Caco-2 (cell line): ENCODE measurements around the gene PJA2. TPM values are rescaled to one million over a fixed set of nuclear protein-coding genes. Genes with fewer than 3 reads are reported as not detected.
A peak's percentile ranks its signal among the peaks of the same experiment; 100 is the strongest.
"Not testable (repeated sequence)": the region's sequence is repeated elsewhere in the genome, so short reads cannot be mapped to it uniquely, and the experiment has no call there.

ENCODE experiments used
- BruUV-seq: library from RNA; stranded (reverse); fragments of 400-500 nt; replicated peaks from 2 replicates; lab custom pipeline; 2021; lab: Mats Ljungman, UMichigan
- CTCF ChIA-PET: fragments of 300-600 bp; sonication (Branson Sonifier 250); formaldehyde crosslinking; loops from one replicate; lab custom pipeline; 2022; ENCODE audit warnings: antibody characterized with exemption; lab: Charles Lee
- POLR2A ChIA-PET: fragments of 300-600 bp; sonication (Branson Sonifier 250); formaldehyde crosslinking; loops from one replicate; lab custom pipeline; 2022; ENCODE audit warnings: antibody characterized with exemption; lab: Charles Lee
- DNase-seq, 2 experiments: peaks; one replicate each; pipeline versions ENCODE4 v3.0.0 to v3.0.0-alpha.2; 2020 to 2022
- H3K27me3 ChIP-seq: replicated peaks from 2 replicates; pipeline ENCODE4 v1.6.0; 2011; ENCODE audit warnings: low read length; ENCODE audit not compliant: control insufficient read depth, insufficient read depth
- H3K36me3 ChIP-seq: 2 replicates; pipeline ENCODE4 v1.5.1; 2011; ENCODE audit warnings: low read length; ENCODE audit not compliant: control insufficient read depth, insufficient read depth
- H3K4me1 ChIP-seq: fragments of 250-450 bp; sonication (Bioruptor Pico); 2 replicates; pipeline ENCODE4 v1.5.1; 2020; ENCODE audit warnings: mild to moderate bottlenecking
- H3K4me3 ChIP-seq: 2 replicates; pipeline ENCODE4 v1.5.1; 2011; ENCODE audit warnings: low read depth, mild to moderate bottlenecking, control low read depth, low read length
- H3K9me3 ChIP-seq: fragments of 250-450 bp; sonication (Bioruptor Pico); 2 replicates; pipeline ENCODE4 v1.5.1; 2020; ENCODE audit warnings: mild to moderate bottlenecking, moderate library complexity
- H3K27ac Mint-ChIP-seq: one replicate; pipeline ENCODE4 v1.8.0; 2022; ENCODE audit warnings: mixed read lengths; ENCODE audit not compliant: unreplicated experiment
- H3K27me3 Mint-ChIP-seq: one replicate; pipeline ENCODE4 v1.8.0; 2022; ENCODE audit warnings: mixed read lengths; ENCODE audit not compliant: insufficient read depth, unreplicated experiment
- H3K36me3 Mint-ChIP-seq: one replicate; pipeline ENCODE4 v1.8.0; 2022; ENCODE audit warnings: mild to moderate bottlenecking, mixed read lengths; ENCODE audit not compliant: insufficient read depth, unreplicated experiment
- H3K4me1 Mint-ChIP-seq: one replicate; pipeline ENCODE4 v1.8.0; 2022; ENCODE audit warnings: low read depth, mixed read lengths; ENCODE audit not compliant: unreplicated experiment
- H3K4me3 Mint-ChIP-seq: one replicate; pipeline ENCODE4 v1.8.0; 2022; ENCODE audit warnings: mild to moderate bottlenecking, moderate library complexity, mixed read lengths; ENCODE audit not compliant: unreplicated experiment
- H3K9me3 Mint-ChIP-seq: one replicate; pipeline ENCODE4 v1.8.0; 2022; ENCODE audit warnings: mixed read lengths; ENCODE audit not compliant: unreplicated experiment
- CTCF ChIP-seq, 2 experiments: fragments of 200-600 bp in 1 of 2; IDR thresholded peaks; 1 replicate in 1 of 2; 2 replicates in 1 of 2; pipeline versions ENCODE4 v1.5.1 to v1.8.0; 2011 to 2022; ENCODE audit warnings: antibody characterized with exemption in 1 of 2, control low read depth in 1 of 2, inconsistent platforms in 1 of 2, low read depth in 1 of 2, low read length in 1 of 2, mild to moderate bottlenecking in 1 of 2, moderate library complexity in 1 of 2; ENCODE audit not compliant: insufficient read depth in 1 of 2, severe bottlenecking in 1 of 2, unreplicated experiment in 1 of 2
- intact Hi-C: fragments of 100-400 bp; cut with micrococcal nuclease; formaldehyde crosslinking; loops from one replicate; pipeline ENCODE4 v1.10.0; 2022; ENCODE audit not compliant: unreplicated experiment
- total RNA-seq: library from RNA; stranded (reverse); gene quantifications from 2 replicates; pipeline ENCODE4 v1.2.3, GENCODE V29; 2022

Gene PJA2
- total RNA-seq, 1 experiment from 2014 or later = 34.2 TPM

- Mint-ChIP-seq H3K4me1 (no peaks in the 10 kb centered on the region), H3K9me3 (peaks cover 8% of the 10 kb centered on the region), H3K4me3 (no peak overlapping the region), H3K36me3 (no peaks in the 10 kb centered on the region), H3K27ac (no peak overlapping the region), H3K27me3 (peaks cover 4% of the 10 kb centered on the region)
- Histone ChIP-seq H3K36me3 (no peaks in the 10 kb centered on the region), H3K9me3 (0 out of 2 replicates have a peak, but pooled peaks cover 3% of the 10 kb centered on the region), H3K4me3 (no peak overlapping the region), H3K4me1 (no peaks in the 10 kb centered on the region), H3K27me3 (no peaks in the 10 kb centered on the region)
- ChIA-PET POLR2A (no interaction called here), CTCF (no interaction called here)
- DNase-seq = no peak
- BruUV-seq = no TSS peak
- intact Hi-C loops = no loop called here
- TF ChIP-seq CTCF (IDR thresholded peaks at IDR 0.05; ENCODE audit: insufficient read depth in 1 of 2, low read depth in 1 of 2, low read length in 1 of 2, severe bottlenecking in 1 of 2, unreplicated experiment in 1 of 2) = no peak
Measured at GRCh38 chr5:109291090-109291489, 118.7 kb downstream of the PJA2 start.

GRCh38 chr5:109290231-109290630, 119.5 kb downstream of the PJA2 start:
- Mint-ChIP-seq H3K27me3 (peaks cover 4% of the 10 kb centered on the region), H3K36me3 (no peaks in the 10 kb centered on the region), H3K4me3 (no peak overlapping the region), H3K9me3 (peaks cover 16% of the 10 kb centered on the region), H3K4me1 (no peaks in the 10 kb centered on the region), H3K27ac (no peak overlapping the region)
- intact Hi-C loops = no loop called here
- BruUV-seq = no TSS peak
- Histone ChIP-seq H3K36me3 (no peaks in the 10 kb centered on the region), H3K27me3 (no peaks in the 10 kb centered on the region), H3K9me3 (peaks cover 9% of the 10 kb centered on the region), H3K4me1 (no peaks in the 10 kb centered on the region), H3K4me3 (no peak overlapping the region)
- ChIA-PET POLR2A (no interaction called here), CTCF (no interaction called here)
- TF ChIP-seq CTCF (IDR thresholded peaks at IDR 0.05; ENCODE audit: insufficient read depth in 1 of 2, low read depth in 1 of 2, low read length in 1 of 2, severe bottlenecking in 1 of 2, unreplicated experiment in 1 of 2) = no peak
- no peak for DNase-seq

DNA sequence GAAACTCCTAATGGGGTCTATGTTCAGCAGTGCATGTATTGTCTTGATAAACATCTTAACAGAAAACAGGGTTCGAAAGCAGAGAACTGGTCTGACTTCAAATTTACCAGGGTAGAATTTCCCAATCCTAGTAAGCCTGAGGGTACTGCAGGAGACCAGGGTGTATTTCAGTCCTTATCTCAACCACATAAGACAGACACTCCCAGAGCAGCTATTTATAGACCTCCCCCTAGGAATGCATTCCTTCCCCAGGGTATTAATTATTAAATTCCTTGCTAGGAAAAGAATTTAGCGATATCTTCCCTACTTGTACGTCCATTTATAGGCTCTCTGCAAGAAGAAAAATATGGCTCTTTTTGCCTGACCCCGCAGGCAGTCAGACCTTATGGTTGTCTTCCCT, 123.1 kb downstream of the PJA2 start:
- intact Hi-C loops, H3K27me3 ChIP-seq: not testable (repeated sequence)

More for the DNA sequence above, 123.1 kb downstream of the PJA2 start:
- DNase-seq = peak in 1 of 2 experiments; percentile 12
- H3K27me3 Mint-ChIP-seq, POLR2A ChIA-PET, BruUV-seq, H3K4me1 ChIP-seq, CTCF ChIA-PET, H3K27ac Mint-ChIP-seq, H3K36me3 Mint-ChIP-seq, H3K4me3 Mint-ChIP-seq, H3K9me3 ChIP-seq, H3K4me3 ChIP-seq, H3K4me1 Mint-ChIP-seq, H3K36me3 ChIP-seq: not testable (repeated sequence)
- H3K9me3 Mint-ChIP-seq = peaks cover 34% of the 10 kb centered on the region
